NCI-H187 treated with DMSO at 0.1 percent for 48 hours (cell line): ENCODE data around the gene CLASP1.

Source experiments
- DNase-seq: peaks from one replicate; lab custom pipeline; 2025; lab: John Stamatoyannopoulos, UW

CLASP1 gene

DNA sequence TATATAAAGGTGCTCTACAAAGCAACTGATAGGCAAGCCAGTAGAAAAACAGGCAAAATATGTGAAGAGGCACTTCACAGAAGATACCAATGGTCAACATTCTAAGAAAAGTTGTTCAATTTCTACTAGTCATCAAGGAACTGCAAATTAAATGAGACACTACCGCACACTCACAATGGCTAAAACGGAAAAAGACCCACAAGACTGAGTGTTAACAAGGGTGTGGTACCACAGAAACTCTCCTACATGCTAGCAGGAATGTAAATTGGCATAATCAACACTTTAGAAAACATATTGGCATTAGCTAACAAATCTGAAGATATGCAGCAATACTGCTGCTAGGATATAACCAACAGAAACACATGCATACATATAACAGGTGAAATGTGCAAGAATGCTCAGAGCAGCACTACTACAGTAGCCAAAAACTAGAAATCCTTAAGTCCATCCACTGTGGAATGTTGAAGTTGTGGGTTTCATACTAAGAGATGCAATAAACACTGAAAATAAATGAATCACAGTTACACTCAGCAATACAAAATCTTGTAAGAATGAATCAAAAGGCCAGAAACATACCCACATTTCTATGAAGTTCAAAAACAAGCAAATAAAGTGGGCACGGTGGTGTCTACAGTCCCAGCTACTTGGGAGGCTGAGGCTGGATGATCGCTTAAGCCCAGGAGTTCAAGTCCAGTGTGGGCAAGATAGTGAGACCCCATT lies 109.4 kb downstream of the CLASP1 start:
- no peak for DNase-seq

DNA sequence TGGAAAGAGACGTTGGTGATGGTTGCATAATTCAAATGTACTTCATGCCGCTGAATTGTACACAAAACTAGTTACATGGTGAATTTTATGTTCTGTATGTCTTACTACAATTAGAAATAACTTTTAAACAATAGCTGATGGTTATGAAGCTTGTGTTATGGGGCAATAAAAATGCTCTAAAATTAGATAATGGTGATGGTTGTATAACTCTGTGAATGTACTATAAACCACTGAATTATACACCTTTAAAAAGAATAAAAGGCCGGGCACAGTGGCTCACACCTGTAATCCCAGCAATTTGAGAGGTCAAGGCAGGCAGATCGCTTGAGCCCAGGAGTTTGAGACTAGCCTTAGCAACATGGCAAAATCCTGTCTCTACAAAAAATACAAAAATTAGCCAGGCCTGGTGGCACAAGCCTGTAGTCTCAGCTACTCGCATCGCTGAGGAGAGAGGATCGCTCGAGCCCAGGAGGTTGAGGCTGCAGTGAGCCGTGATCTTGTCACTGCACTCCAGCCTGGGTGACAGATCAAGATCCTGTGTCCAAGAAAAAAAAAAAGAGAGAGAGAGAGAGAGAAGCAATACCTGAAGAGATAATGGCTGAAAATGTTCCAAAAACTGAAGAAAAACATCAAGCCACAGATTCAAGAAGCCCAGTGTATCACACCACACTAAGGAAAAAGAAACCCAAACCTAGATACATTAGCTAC lies 112.3 kb downstream of the CLASP1 start:
- DNase-seq: no peak

DNA sequence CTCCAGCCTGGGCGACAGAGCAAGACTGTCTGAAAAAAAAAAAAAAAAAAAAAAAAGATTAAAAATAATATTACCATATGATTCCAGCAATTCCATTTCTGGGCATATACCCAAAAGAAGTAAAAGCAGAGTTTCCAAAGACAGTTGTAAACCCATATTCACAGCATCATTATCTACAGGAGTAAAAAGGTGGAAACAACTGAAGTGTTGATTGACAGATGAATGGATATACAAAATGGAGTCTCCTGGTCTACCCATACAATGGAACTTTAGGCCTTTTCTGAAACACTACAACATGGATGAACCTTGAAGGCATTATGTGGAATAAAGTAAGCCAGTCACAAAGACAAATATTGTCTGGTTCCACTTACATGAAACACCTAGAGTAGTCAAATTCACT lies 112.9 kb downstream of the CLASP1 start:
- DNase-seq: no peak

DNA sequence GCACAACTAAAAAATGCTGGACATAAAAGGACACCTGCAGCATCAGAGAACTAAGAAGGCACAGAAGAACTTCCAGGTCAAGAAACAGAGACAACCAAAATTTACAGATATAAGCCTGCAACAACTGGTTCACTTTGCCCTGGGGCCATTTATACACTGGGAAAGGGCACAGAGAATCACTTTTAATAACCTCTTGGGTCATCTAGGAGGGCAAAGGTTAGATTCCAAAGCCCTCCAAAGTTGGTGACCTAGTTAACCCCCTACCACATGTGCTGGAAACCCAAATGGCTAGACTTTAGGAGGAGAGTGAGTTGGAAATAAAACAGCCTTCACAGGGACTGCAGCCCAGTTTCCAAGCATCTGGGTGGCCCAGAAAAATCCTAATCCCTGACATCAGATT lies 115.3 kb downstream of the CLASP1 start:
- DNase-seq: no peak

DNA sequence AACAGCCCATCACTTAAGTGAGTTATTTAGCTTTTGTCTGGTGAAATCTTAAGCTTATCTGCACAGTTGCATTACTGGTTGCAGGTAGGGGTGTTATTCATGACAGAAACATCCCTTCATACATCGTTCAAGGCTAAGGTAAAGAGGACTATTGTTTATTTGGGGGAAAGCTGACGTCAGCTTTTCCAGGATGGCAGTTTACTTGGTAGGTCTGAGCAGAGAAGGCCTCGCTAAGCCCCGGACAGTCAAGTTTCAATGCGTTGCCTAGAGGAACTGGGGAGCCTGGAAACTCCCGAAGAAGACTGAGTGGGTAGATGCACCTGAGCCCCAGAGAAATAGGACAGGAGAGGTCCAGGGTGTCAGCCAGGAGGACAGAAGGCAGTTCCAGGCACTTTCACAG lies 116.4 kb downstream of the CLASP1 start:
- DNase-seq: no peak

DNA sequence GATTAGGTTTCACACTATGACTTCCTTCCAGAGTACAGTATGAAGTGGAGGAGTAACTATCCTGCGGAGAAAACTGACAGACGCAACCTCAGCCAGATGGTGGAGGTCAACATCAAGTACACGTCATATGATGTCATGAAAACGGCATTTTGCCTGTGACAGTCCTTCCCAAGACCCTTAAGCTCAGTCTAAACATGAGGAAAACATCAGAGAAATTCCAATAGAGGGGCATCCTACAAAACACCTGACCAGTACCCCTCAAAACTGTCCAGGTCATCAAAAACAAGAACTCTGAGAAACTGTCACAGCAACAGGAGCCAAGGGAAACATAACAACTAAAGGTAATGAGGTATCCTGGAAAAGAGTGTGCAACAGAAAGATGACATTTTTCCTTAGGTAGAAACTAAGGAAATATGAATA lies 116.9 kb downstream of the CLASP1 start:
- no peak for DNase-seq

DNA sequence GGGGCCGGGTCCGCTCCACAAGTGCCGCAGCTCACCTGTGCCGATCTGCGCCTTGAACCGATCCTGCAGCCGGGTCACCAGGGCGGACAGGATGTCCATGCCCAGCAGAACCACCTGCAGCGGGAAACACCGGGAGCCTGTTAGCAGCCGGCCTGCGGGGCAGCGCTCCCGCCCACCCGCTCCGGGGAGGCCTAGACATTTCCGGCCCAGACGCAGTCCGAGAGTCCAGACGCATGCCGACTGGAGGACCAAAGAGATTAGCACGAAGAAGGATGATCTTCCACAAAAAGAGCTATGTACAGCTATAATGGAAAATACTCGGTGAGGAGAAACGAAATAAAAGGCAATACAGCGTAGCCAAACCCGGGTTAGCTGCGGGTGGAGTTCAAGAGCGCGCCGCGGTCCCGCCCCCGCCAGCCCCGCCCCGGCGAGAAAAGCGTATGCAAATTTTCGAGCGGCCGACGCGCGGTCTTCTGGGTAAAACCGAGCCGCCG lies 119.0 kb downstream of the CLASP1 start:
- no peak for DNase-seq

DNA sequence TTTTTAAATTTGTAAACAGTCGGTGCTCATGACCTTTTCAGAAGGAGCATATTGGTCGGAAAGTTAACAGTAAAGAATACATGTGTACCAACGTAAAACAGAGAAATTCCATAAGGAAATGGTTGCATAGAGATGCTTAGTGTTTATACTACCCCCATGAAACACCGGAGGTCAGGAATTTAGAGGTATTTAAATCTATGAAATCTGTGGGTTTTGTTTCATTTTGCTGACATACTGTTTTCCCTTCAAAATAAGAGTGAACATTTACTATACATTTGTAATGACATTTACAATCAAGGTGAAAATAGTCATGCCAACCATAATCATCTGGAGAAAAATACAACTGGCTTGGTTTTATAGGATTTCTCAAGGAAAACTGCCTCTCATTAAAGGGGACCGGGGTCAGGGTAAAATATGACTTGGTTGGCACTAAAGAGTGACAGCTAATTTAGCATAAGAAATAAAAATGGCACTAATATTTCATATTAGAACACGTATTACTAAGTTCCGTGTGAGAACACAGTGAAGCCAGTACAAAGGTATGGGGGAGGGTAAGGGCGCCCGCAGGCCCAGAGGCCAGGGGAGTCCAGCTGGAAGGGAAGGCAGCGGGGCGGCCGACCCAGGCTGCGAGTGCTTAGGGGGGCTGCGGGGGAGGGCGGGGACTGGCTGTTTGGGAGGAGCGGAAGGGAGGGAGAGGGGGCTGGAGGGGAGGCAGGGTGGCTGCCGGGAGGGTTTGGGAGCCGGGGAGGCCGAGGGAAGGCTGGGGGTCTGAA lies 119.6 kb downstream of the CLASP1 start:
- no peak for DNase-seq

DNA sequence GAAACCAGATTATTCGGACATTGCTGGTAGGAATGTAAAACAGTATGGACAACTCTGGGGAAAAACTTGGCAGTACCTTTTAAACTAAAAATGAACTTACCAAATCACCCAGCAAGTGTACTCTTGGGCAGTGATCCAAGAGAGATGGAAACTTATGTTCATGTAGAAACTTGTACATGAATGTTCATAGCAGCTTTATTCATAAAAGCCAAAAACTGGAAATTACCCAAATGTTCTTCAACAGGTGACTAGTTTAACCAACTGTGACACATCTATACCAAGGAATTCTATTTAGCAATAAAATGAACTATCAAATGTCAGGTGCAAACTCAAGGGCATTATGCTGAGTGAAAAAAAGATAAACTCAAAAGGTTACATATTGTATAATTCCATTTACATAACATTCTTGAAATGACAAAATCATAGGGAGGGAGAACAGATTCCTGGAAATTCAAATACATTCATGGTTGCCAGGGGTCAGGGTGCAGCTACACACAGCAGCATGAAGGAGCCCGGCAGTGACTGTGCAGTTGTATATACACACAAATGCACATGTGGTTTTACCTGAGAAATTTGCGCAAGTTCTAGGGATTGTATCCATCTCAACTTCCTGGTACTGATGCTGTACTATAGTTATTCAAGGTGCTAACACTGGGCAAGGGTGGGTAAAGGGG lies 122.1 kb downstream of the CLASP1 start:
- no peak for DNase-seq

DNA sequence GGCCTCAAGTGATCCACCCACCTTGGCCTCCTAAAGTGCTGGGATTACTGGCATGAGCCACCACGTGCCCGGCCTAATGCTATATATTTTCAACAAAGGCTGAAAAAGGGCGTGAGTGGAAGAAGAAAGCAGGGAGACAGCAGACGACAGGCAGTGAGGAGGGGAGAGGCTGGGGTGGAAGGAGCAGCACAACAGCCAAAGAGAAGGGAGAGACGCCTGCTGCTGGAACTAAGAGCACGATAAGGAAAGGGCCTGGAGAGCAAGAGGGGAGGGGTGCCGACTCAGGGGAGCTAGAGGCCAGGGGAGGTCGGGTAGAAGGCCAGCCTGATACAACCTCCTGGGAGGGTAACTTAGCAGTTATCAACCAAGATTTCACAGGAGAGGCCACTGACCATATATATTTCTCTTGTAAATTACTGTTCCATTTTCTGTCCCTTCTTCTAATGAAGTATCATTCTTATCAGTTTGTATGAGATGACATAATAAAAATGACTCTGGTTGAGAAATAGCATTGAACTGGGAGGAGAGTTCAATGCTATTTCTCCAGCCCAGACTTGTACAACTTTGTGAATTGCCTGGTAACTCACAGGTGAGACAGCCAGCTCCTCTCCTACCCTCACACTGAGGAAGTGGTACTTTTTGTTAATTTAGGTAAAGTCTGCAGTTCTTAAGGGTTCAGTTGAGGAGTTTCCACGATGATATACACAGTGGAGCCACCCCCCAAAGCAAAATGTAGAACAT lies 124.4 kb downstream of the CLASP1 start:
- DNase-seq: no peak

DNA sequence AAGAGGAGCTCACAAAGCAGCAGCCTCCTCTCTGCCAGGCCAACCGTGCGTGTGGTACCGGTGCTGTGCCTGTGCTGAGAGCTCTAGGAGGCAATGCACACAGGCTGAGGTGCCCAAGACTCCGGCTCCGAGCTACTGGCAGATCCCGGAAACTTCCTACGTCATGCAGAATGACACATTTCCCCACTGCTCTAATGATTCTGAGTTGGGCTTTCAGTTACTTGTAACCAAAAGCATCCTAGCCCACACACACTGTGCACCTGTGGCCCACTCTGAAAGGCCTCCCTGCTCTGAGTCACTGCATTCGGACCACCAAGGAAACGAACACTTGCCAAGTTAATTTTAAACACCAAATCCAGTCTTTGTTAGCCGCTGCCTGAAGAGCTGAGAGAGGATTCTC lies 127.9 kb downstream of the CLASP1 start:
- no peak for DNase-seq

DNA sequence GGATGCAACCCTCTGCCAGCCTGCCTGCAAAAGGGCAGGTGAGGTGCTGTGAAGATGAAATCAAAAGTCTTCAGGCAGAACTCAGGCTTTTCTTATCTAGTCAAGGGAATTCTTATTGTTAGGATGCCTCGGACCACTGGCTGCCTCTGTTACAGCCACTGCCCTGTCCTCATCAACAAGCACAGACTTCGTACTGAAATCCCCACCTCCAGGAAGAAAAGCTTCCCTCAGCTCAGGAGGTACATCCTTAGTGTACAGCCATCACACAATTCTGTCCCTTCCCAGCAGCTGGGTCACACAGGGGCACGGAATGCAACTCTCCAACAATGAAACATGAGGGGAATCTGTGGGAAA lies 128.6 kb downstream of the CLASP1 start:
- DNase-seq: no peak

DNA sequence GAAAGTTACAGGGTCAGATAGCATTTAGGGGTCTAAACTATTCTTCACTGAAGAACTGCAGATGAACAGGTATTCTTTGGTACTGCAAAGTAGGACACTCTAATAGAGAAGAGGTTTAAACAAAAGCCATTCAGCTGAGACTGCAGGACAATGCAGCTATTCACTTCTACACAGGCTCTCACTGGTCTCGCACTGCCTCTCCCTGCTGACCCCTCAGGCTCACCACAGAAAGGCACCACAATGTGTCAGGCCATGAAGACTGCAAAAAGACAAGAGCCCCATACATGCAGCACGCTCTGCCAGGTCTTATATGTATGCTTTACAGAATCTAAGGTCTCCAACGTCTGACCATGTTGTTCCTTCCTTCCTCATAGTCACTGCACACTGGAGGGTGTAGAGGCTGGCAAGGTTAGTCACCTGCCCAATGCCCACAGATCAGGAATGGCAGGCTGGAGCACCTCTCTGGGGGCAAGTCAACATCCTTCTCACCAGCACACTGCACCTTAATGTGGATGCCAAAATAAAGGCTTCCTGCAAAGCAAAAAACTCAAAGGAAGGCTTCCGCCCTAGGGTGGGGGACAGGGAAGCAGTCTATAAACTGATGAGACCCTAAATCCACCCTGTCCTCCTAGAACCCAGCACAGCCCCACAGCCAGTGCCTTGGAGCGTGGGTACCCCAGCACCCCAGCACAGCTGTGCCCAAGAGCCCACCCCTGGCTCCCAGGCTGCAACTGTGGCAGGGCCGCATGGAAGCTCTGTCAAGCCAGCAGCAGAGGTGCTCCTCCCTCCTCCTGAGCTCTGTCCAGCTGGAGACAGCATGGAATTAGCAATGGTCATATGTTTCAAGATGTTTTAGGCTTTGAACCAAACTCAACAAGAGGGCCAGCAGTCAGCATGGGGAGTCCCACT lies 129.3 kb downstream of the CLASP1 start:
- DNase-seq: no peak

DNA sequence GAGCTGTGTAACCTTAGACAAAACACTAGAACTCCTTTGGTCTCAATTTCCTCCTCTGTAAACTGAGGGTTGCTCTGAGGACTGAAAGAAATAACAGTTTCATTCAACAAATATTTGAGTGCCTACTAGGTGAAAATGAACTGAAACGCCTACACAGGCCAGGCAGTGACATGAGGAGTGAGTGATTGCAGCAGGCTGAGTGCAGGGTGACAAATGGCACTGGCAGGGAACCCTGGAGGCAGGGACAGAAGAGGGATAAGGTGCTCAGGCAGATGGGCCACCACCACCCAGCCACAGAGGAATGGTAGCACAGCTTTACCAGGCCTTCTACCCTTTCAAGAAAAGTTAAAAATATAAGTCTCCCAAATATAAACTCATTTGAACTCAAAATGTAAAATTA lies 130.1 kb downstream of the CLASP1 start:
- no peak for DNase-seq

DNA sequence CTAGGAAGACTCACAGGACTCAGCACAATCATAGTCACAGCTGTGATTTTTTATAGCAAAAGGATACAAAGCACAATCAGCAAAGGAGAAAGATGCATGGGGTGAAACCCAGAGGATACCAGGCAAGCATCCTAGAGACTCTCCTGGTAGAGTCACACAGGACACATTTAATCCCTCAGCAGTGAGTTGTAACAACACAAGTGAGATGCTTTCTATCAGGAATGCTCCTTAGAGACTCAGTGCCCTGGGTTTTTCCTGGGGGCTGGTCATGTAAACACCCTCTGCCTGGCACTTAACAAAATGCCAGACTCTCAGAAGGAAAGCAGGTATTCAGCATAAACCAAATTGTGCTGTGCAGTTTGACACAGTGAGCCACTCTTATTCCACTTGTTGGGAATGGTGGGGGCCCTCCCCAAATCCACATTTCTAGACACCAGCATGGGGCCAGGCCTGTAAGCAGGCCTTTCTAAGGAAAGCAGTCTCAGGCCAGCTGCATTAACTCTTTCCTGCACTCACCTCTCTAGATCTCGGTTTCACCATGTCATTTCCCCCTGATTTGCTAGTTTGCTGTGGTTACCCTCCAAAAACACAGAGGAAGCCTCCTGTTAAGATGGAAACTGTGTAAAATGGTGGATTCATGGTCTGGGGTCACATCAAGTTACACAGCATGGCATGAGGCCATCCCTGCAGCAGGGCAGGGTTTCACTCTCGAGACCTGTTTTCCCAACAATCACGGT lies 135.5 kb downstream of the CLASP1 start:
- DNase-seq: no peak

DNA sequence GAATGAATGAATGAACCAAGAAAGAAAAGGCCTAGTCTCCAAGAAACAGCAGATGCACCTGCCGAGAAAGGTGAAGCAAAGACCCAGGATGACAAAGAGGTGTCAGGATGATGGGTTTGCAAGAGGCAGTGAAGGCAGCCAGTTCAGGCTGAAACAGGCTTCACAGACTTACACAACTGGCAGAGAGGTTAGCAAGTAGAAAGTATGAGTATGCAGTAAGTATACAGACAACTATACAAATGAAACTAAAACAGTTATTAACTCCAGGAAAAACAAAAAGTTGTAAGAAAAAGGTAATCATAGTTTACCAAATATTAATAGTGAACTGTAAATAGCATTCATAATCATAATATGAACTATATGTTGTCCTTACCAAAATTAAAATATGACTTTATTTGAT lies 138.4 kb downstream of the CLASP1 start:
- DNase-seq: no peak

DNA sequence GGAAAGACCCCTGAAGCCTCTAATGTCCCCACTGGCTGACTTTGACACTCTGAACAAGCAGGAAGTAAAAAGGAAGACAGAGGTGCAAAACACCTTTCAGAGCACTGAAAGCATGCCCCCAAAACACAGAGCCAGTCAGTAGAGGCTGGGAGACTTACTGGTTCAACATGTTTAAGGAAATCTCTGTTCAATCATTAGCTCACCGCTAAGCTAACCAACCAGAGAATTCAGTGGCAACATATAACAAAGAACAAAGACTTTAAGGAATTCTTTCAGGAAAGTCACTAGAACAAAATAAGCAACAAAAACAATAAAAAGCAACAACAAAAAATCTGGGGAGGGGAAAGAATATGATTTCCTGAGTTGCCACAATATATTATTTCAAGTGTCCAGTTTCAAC lies 142.6 kb downstream of the CLASP1 start:
- DNase-seq: no peak

DNA sequence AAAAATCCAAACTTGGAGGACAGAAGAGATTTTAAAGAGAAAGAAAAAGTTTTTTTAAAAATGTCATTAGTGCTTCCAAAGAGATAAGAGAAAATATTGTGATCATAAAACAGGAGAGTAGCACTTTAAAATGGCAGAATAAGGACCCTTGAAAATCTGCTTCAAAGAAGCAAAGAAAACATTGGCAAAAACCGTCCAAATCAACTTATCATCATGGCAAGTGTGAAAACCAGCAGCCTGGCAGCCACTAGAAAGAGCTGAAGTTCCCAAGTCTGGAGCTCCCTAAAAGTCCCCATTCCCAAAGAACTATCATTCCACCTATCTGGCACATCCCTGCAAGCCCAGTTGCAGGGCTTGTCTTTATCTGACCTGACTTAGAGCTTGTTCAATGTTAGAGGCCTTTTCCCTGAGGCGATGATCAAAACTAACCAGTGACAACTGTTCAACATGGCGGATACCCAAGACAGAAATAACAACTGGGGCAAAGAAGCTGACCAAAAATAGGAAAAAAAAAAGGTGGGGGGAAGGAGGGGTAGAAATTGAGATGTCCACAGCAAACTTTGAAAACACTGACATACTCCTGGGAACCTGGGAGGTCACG lies 143.2 kb downstream of the CLASP1 start:
- DNase-seq: no peak

DNA sequence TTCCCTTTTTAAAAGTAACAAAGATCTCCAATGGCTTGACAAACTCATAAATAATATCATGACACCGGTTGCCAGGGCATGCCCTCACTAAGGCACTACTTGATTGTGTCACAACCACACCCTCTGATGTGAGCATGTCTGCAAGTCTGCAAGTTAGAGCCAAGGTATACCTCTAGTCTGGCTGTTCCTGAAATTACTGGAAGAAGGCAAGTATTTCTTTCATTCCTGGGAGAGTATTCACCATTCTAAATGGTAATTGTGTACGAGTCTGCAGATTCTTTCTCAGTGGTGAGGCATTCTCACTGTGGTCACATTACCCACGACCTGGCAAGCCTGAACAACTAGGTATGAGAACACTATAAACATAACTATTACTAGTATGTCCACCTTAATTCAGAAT lies 144.3 kb downstream of the CLASP1 start:
- no peak for DNase-seq

DNA sequence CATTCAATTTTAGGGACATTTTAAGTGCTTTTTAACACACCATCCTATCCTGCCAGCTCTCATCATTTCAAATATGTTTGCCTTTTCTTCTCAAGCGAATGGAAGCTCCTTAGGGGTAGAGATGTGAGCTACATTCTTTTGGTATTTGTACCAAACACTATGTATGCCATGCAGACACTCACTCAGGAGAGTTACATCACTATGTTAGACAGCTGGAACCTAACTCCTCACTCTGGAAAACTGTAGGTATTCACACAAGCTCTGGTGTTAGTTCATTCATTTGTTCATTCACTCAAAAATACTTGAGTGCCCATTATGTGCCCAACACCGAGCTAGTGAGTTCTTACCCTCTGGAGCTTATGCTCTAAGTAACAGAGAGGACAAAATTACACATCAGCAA lies 144.9 kb downstream of the CLASP1 start:
- no peak for DNase-seq
